CD4-positive, alpha-beta T cell (primary cell): ENCODE data around the gene FOXJ2. TPM values are rescaled to one million over a fixed set of nuclear protein-coding genes. Genes with fewer than 3 reads are reported as not detected.

Source experiments
- ATAC-seq: fragments of 200-7000 bp; cut with Tn5 transposase; one replicate; pipeline ENCODE4 v1.10.0; 2022; ENCODE audit warnings: mild to moderate bottlenecking; ENCODE audit not compliant: poor library complexity
- CTCF ChIA-PET: fragments of 350-600 bp; sonication (Branson Sonifier 250); formaldehyde crosslinking; loops from one replicate; lab custom pipeline; 2021; ENCODE audit warnings: antibody characterized with exemption, inconsistent platforms; lab: Charles Lee
- POLR2A ChIA-PET: fragments of 350-600 bp; sonication (Branson Sonifier 250); formaldehyde crosslinking; loops from one replicate; lab custom pipeline; 2021; ENCODE audit warnings: antibody characterized with exemption, inconsistent platforms; lab: Charles Lee
- DNase-seq, 14 experiments: peaks; one replicate each; pipeline ENCODE4 v3.0.0-alpha.2; 2013 to 2020; ENCODE audit warnings: mixed read lengths in 2 of 14
- H3K27ac ChIP-seq, 2 donors: one replicate each; pipeline versions ENCODE4 v1.5.1 to v1.7.0; 2013; ENCODE audit warnings: low read length in 2 of 2, low read depth in 1 of 2, mild to moderate bottlenecking in 1 of 2
- H3K27me3 ChIP-seq, 2 experiments: 1 replicate in 1 of 2; 2 replicates in 1 of 2; pipeline versions ENCODE4 v1.6.1 to v1.7.0; 2013; ENCODE audit warnings: low read length in 2 of 2, control low read depth in 1 of 2, mild to moderate bottlenecking in 1 of 2, moderate library complexity in 1 of 2; ENCODE audit not compliant: insufficient read depth in 2 of 2, control insufficient read depth in 1 of 2
- H3K36me3 ChIP-seq: one replicate; pipeline ENCODE4 v1.6.1; 2013; ENCODE audit warnings: low read length, control low read depth; ENCODE audit not compliant: insufficient read depth
- H3K4me1 ChIP-seq: one replicate; pipeline ENCODE4 v1.6.1; 2013; ENCODE audit warnings: low read length, control low read depth; ENCODE audit not compliant: insufficient read depth
- H3K4me3 ChIP-seq: one replicate; pipeline ENCODE4 v1.5.1; 2013; ENCODE audit warnings: mild to moderate bottlenecking, low read length, moderate library complexity
- H3K9me3 ChIP-seq, 2 experiments: 1 replicate in 1 of 2; 2 replicates in 1 of 2; pipeline versions ENCODE4 v1.6.1 to v1.7.0; 2013; ENCODE audit warnings: low read length in 2 of 2, mild to moderate bottlenecking in 2 of 2, control low read depth in 1 of 2, moderate library complexity in 1 of 2; ENCODE audit not compliant: control insufficient read depth in 1 of 2, insufficient read depth in 1 of 2
- H3K27ac Mint-ChIP-seq: one replicate; pipeline ENCODE4 v1.8.0; 2020; ENCODE audit warnings: mixed read lengths
- H3K27me3 Mint-ChIP-seq: one replicate; pipeline ENCODE4 v1.8.0; 2021; ENCODE audit warnings: mixed read lengths
- H3K36me3 Mint-ChIP-seq: one replicate; pipeline ENCODE4 v1.8.0; 2021; ENCODE audit warnings: low read depth, mixed read lengths
- H3K4me1 Mint-ChIP-seq: one replicate; pipeline ENCODE4 v1.8.0; 2021; ENCODE audit warnings: low read depth, mixed read lengths
- H3K4me3 Mint-ChIP-seq: one replicate; pipeline ENCODE4 v1.8.0; 2020; ENCODE audit warnings: mild to moderate bottlenecking, mixed read lengths
- H3K9me3 Mint-ChIP-seq: one replicate; pipeline ENCODE4 v1.8.0; 2020; ENCODE audit warnings: mixed read lengths
- intact Hi-C, 2 experiments: fragments of 100-400 bp; cut with DNase I in 1 of 2; cut with micrococcal nuclease in 1 of 2; formaldehyde crosslinking; loops; one replicate each; pipeline versions ENCODE4 v1.15.1 to v1.9.0; 2023 to 2025; cut with DNase I, micrococcal nuclease
- total RNA-seq, 174 experiments: library from RNA in 2 of 174; stranded (reverse) in 2 of 174; gene quantifications; one replicate each; pipeline ENCODE4 v1.2.3 and lab custom pipeline; 2021 to 2026
- TF ChIP-seq, protein P1 (sequence below): fragments of 200-600 bp; IDR thresholded peaks from one replicate; pipeline ENCODE4 v1.8.0; 2022; ENCODE audit warnings: antibody characterized with exemption, mild to moderate bottlenecking

Gene FOXJ2
- total RNA-seq, 2 experiments from 2014 or later: 36.3 to 38.5 TPM

DNA sequence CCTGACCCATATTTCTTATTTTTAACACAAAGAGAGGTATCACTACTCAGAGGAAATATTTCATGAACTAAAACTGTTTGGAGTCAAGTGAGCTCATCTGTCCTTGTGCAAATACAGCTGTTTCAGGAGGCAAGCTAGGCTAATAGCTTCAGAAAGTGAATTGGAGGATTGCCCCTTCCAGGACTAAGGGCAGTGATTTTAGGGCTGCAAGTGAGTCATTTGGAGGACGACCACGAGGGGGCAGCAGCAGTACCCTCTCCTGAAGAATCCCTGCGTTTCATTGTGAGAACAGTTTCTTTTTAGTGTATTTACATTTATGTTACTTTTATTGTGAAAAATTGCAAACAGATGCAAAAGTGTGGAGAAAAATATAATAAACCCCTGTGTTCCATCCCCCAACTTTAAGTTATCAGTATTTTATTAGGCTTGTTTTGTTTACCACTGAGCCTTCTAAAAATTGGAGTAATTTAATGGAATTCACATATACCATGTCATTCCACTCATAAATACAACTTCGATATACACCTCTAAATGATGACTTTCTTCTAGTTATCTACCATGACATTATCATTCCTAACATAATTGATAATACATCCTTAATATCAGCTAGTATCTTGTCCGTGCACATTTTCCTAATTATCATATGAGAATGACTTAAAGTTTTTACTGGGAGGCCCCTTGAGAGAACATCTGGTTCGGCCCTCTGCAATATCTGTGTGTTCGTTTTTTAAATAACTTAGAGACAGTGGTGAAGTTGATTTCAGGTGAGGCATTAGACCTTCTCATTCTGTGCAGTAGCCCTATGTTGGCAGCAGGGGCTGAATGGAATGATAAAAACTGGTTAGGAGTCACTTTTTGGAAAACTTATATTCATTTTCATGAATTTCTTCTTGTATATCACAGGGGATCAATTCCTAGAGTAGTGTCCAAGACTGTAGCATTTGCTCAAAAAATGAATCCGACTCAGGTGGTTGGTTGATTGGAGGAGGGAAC, 13.7 kb downstream of the FOXJ2 start:
- Mint-ChIP-seq H3K4me3 (no peak overlapping the region), H3K36me3 (peaks cover 93% of the 10 kb centered on the region), H3K27ac (no peak overlapping the region), H3K27me3 (no peaks in the 10 kb centered on the region), H3K4me1 (peaks cover 10% of the 10 kb centered on the region), H3K9me3 (no peaks in the 10 kb centered on the region)
- intact Hi-C loops: loop anchor here (1.0 kb wide), 1 partner anchor 32 kb away; no protein-coding TSS in a partner anchor
- H3K9me3 ChIP-seq: no peaks in the 10 kb centered on the region
- peak; percentile 90 for ATAC-seq
- TF ChIP-seq, protein P1, sequence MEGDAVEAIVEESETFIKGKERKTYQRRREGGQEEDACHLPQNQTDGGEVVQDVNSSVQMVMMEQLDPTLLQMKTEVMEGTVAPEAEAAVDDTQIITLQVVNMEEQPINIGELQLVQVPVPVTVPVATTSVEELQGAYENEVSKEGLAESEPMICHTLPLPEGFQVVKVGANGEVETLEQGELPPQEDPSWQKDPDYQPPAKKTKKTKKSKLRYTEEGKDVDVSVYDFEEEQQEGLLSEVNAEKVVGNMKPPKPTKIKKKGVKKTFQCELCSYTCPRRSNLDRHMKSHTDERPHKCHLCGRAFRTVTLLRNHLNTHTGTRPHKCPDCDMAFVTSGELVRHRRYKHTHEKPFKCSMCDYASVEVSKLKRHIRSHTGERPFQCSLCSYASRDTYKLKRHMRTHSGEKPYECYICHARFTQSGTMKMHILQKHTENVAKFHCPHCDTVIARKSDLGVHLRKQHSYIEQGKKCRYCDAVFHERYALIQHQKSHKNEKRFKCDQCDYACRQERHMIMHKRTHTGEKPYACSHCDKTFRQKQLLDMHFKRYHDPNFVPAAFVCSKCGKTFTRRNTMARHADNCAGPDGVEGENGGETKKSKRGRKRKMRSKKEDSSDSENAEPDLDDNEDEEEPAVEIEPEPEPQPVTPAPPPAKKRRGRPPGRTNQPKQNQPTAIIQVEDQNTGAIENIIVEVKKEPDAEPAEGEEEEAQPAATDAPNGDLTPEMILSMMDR: peak; percentile 97
- no peak overlapping the region for H3K4me3 ChIP-seq
- H3K4me1 ChIP-seq: no peaks in the 10 kb centered on the region
- ChIA-PET CTCF (interaction anchor here (0.6 to 5.3 kb wide), 17 partner anchors 9 to 114 kb away, joined by 3 to 68 read pairs (median 4); partner anchors contain the start of genes C3AR1 and FOXJ2), POLR2A (interaction anchor here (0.7 to 1.5 kb wide), 4 partner anchors 19 to 111 kb away, joined by 3 to 11 read pairs (median 5); partner anchors contain the start of gene SLC2A3)
- H3K36me3 ChIP-seq: peaks cover 80% of the 10 kb centered on the region
- DNase-seq: peak; percentile 71 to 92 (median 82)
- no peaks in the 10 kb centered on the region for H3K27me3 ChIP-seq
- H3K27ac ChIP-seq: no peak overlapping the region

DNA sequence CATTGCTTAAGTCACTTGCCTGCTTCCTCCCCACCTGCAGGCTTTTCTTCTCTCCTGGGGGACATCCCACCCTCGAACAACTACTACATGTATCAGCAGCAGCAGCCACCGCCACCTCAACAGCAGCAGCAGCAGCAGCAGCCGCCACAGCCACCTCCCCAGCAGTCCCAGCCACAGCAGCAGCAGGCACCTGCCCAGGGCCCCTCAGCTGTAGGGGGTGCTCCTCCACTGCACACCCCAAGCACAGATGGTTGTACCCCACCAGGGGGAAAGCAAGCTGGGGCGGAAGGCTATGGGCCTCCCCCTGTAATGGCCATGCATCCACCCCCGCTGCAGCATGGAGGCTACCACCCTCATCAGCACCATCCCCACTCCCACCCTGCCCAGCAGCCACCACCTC, 15.3 kb downstream of the FOXJ2 start:
- no peaks in the 10 kb centered on the region for H3K4me1 ChIP-seq
- no peaks in the 10 kb centered on the region for H3K27me3 ChIP-seq
- CTCF ChIA-PET: interaction anchor here (1.2 kb wide), 2 partner anchors 30 to 114 kb away, joined by 3 to 4 read pairs; no protein-coding TSS in a partner anchor
- no peak overlapping the region for H3K27ac Mint-ChIP-seq
- DNase-seq (no peak), ATAC-seq (no peak)
- POLR2A ChIA-PET: interaction anchor here (1.4 kb wide), 1 partner anchor 31 kb away, joined by 6 read pairs; no protein-coding TSS in a partner anchor
- H3K27ac ChIP-seq: no peak overlapping the region
- TF ChIP-seq, protein P1: no peak
- H3K27me3 Mint-ChIP-seq: no peaks in the 10 kb centered on the region
- H3K36me3 ChIP-seq: peaks cover 80% of the 10 kb centered on the region
- H3K36me3 Mint-ChIP-seq: peaks cover 95% of the 10 kb centered on the region
- intact Hi-C loops: no loop called here
- H3K9me3 ChIP-seq: no peaks in the 10 kb centered on the region
- peaks cover 10% of the 10 kb centered on the region for H3K4me1 Mint-ChIP-seq
- H3K9me3 Mint-ChIP-seq: no peaks in the 10 kb centered on the region
- no peak overlapping the region for H3K4me3 ChIP-seq
- H3K4me3 Mint-ChIP-seq: no peak overlapping the region

DNA sequence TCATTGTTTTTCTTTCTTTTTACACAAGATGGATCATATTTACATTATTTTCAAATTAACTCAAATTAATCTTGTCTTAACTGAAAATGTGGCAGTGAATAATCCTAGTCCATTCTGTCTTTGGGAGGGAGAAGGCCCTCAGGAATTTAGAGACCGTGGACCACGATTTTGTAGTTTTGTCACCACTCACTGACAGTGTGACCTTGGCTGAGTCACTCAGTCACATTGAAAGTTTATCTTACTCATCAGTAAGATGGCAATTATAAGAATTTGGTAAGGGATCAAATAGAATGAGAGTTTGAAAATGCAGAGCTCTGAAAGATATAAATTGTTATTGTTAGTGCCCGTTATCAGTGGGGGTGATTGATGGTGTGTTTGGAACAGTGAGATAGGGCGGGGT, 16.4 kb downstream of the FOXJ2 start:
- Mint-ChIP-seq H3K4me1 (peaks cover 10% of the 10 kb centered on the region), H3K36me3 (peaks cover 95% of the 10 kb centered on the region), H3K4me3 (no peak overlapping the region), H3K9me3 (no peaks in the 10 kb centered on the region), H3K27ac (no peak overlapping the region), H3K27me3 (no peaks in the 10 kb centered on the region)
- Histone ChIP-seq H3K4me3 (no peak overlapping the region), H3K27ac (no peak overlapping the region), H3K4me1 (no peaks in the 10 kb centered on the region), H3K9me3 (no peaks in the 10 kb centered on the region), H3K27me3 (no peaks in the 10 kb centered on the region), H3K36me3 (peaks cover 83% of the 10 kb centered on the region)
- ChIA-PET POLR2A (interaction anchor here (1.4 kb wide), 1 partner anchor 29 kb away, joined by 6 read pairs; no protein-coding TSS in a partner anchor), CTCF (interaction anchor here (1.2 kb wide), 2 partner anchors 29 to 115 kb away, joined by 3 to 4 read pairs; no protein-coding TSS in a partner anchor)
- TF ChIP-seq, protein P1: no peak
- intact Hi-C loops: no loop called here
- no peak for ATAC-seq
- no peak for DNase-seq
